ENCODE data around the gene SMCO2. TPM values are rescaled to one million over a fixed set of nuclear protein-coding genes. Genes with fewer than 3 reads are reported as not detected.

Gene SMCO2
- total and polyA plus RNA-seq, 2 of the 13 experiments (the other 11 are each of a cell fraction or from before 2014, with no cell fraction given), result 0.15 TPM; not detected in 1

DNA sequence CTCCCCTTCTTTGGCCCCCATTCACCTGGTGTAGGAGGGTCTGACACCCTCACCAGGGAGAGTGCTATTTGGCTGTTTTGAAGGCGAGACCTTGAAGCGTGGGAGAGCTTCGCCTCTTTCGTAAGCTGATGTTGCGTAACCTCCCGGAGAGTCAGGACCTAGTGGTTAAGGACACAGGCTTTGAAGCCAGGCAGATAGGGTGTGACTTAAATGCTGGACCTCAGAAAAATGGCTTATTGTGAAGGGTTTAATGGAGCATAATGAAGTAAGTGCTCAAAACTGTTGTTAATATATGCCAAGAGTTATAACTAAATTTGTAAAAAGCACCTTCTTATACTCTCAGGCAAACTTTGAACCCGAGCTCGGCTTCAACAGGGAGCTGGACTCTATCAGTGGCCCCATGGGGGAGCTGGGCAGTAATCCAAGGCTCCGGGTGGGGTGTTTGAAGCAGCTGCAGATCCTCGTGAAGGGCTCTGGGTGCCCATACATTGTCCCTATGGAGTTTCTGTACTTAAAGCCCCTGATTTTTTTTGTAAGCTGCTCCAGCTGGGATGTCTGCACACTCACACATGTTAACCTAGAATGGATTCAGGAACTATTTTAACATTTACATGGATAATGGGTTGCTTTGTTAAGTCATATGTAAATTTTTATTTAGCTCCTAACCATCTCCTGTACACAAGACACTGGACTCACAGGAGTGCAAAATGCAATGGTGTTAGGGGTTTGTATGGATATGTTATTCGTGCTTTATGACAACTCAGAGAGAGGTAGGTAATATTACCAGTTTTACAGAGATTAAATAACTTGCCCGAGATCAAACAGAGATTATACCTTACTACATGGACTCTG, 103.5 kb downstream of the SMCO2 start (continued):
- TF ChIP-seq ZNF276 (CRISPR knock-in tag; IDR thresholded peaks at IDR 0.05; ENCODE audit: low read depth) (peak; percentile 91; the same call in 1 of the 2 replicates), SNRNP70 (IDR thresholded peaks at IDR 0.05; ENCODE audit: low read depth, low read length) (no peak), FOSL1 (CRISPR knock-in tag; IDR thresholded peaks at IDR 0.05; ENCODE audit: borderline replicate concordance) (no peak), ZNF547 (CRISPR knock-in tag; IDR thresholded peaks at IDR 0.05) (peak; percentile 64), KDM5A (IDR thresholded peaks at IDR 0.05; ENCODE audit: borderline replicate concordance, low read length) (no peak), ZNF7 (CRISPR knock-in tag; IDR thresholded peaks at IDR 0.05) (no peak), DZIP1 (CRISPR knock-in tag; IDR thresholded peaks at IDR 0.05) (no peak), ZNF543 (CRISPR knock-in tag; IDR thresholded peaks at IDR 0.05) (0 out of 2 replicates have a peak, but pooled peaks have one; percentile 80), PRDM4 (CRISPR knock-in tag; IDR thresholded peaks at IDR 0.05; ENCODE audit: borderline replicate concordance) (no peak; the same call in 1 of the 2 replicates), ZBTB38 (CRISPR knock-in tag; IDR thresholded peaks at IDR 0.05) (0 out of 2 replicates have a peak, but pooled peaks have one; percentile 45), SRSF9 (IDR thresholded peaks at IDR 0.05; ENCODE audit: borderline replicate concordance, insufficient read depth, low read depth, low read length, poor library complexity, severe bottlenecking) (no peak), GATA4 (IDR thresholded peaks at IDR 0.05; ENCODE audit: borderline replicate concordance, low read depth) (peak; percentile 59; the same call in 1 of the 2 replicates), ZSCAN29 (CRISPR knock-in tag; conservative IDR thresholded peaks at IDR 0.05) (peak; percentile 73; the same call in 1 of the 2 replicates), TERF1 (CRISPR knock-in tag; IDR thresholded peaks at IDR 0.05) (no peak), FOXM1 (CRISPR knock-in tag; IDR thresholded peaks at IDR 0.05) (no peak)
- TF ChIP-seq, protein P1, sequence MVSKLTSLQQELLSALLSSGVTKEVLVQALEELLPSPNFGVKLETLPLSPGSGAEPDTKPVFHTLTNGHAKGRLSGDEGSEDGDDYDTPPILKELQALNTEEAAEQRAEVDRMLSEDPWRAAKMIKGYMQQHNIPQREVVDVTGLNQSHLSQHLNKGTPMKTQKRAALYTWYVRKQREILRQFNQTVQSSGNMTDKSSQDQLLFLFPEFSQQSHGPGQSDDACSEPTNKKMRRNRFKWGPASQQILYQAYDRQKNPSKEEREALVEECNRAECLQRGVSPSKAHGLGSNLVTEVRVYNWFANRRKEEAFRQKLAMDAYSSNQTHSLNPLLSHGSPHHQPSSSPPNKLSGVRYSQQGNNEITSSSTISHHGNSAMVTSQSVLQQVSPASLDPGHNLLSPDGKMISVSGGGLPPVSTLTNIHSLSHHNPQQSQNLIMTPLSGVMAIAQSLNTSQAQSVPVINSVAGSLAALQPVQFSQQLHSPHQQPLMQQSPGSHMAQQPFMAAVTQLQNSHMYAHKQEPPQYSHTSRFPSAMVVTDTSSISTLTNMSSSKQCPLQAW (CRISPR knock-in tag; IDR thresholded peaks at IDR 0.05), result peak; percentile 85

Measured in HepG2 (cell line).